Measurements from ENCODE around the gene SEPTIN6. TPM values are rescaled to one million over a fixed set of nuclear protein-coding genes. Genes with fewer than 3 reads are reported as not detected.

The SEPTIN6 gene
- total and polyA plus RNA-seq, 4 donors: 9.4 to 11.5 (median 10.6) TPM

- TF ChIP-seq RAD21 (IDR thresholded peaks at IDR 0.05) (peak in 1 of 2 donors; percentile 17), RXRA (IDR thresholded peaks at IDR 0.05) (peak in 1 of 2 donors; percentile 10), HNF4A (conservative IDR thresholded peaks at IDR 0.05) (no peak), REST (IDR thresholded peaks at IDR 0.05) (peak; percentile 33), YY1 (IDR thresholded peaks at IDR 0.05) (peak; percentile 60)
- Histone ChIP-seq H3K9me3 (ENCODE audit: control insufficient read depth in 4 of 4, low read length in 3 of 4) (no peaks in the 10 kb centered on the region), H3K4me1 (ENCODE audit: control insufficient read depth in 4 of 4, insufficient read depth in 4 of 4, low read length in 3 of 4) (peaks cover 0 to 14% (median 3%) of the 10 kb centered on the region in 4 donors), H3K27ac (ENCODE audit: low read depth in 1 of 2, low read length in 2 of 2) (peak overlapping the region; percentile 49 to 83), H3K27me3 (ENCODE audit: control insufficient read depth in 4 of 4, insufficient read depth in 4 of 4, low read length in 3 of 4) (no peaks in the 10 kb centered on the region), H3K36me3 (ENCODE audit: control insufficient read depth in 4 of 4, insufficient read depth in 3 of 4, low read depth in 1 of 4, low read length in 3 of 4) (no peaks in the 10 kb centered on the region), H3K4me3 (ENCODE audit: low read depth in 1 of 3, low read length in 3 of 3) (peak overlapping the region; percentile 54 to 72 (median 63)), H3K9ac (ENCODE audit: low read depth in 1 of 2, low read length in 2 of 2) (peak overlapping the region; percentile 67 to 71)
- under 1% methylated on average over 66 of the region's 66 CpGs for WGBS
- DNase-seq (ENCODE audit: low spot score): peak; percentile 45
These were observed 553 bp downstream of the SEPTIN6 start for GRCh38 chrX:119692191-119693039.

- H3K36me3 ChIP-seq (ENCODE audit: control insufficient read depth in 4 of 4, insufficient read depth in 3 of 4, low read depth in 1 of 4, low read length in 3 of 4): no peaks in the 10 kb centered on the region
- WGBS: 32% methylated on average over 8 of the region's 8 CpGs
- peak overlapping the region; percentile 49 to 83 for H3K27ac ChIP-seq (ENCODE audit: low read depth in 1 of 2, low read length in 2 of 2)
- DNase-seq (ENCODE audit: low spot score): no peak
- H3K4me1 ChIP-seq (ENCODE audit: control insufficient read depth in 4 of 4, insufficient read depth in 4 of 4, low read length in 3 of 4): peaks cover 0 to 18% (median 4%) of the 10 kb centered on the region in 4 donors
- H3K9ac ChIP-seq (ENCODE audit: low read depth in 1 of 2, low read length in 2 of 2): peak overlapping the region; percentile 1 to 19
- H3K9me3 ChIP-seq (ENCODE audit: control insufficient read depth in 4 of 4, low read length in 3 of 4): no peaks in the 10 kb centered on the region
- no peaks in the 10 kb centered on the region for H3K27me3 ChIP-seq (ENCODE audit: control insufficient read depth in 4 of 4, insufficient read depth in 4 of 4, low read length in 3 of 4)
- no peak for TF ChIP-seq CTCF (IDR thresholded peaks at IDR 0.05; ENCODE audit: low read depth, low read length, missing input control)
- no peak for TF ChIP-seq FOXA2 (IDR thresholded peaks at IDR 0.05)
- peak; percentile 61 for TF ChIP-seq YY1 (IDR thresholded peaks at IDR 0.05)
- peak; percentile 57 for TF ChIP-seq SP1 (IDR thresholded peaks at IDR 0.05)
- TF ChIP-seq RXRA (IDR thresholded peaks at IDR 0.05): peak; percentile 81 to 82
- TF ChIP-seq JUND (IDR thresholded peaks at IDR 0.05): peak; percentile 37 to 39
- TF ChIP-seq GABPA (IDR thresholded peaks at IDR 0.05 in 1 of 2, conservative IDR thresholded peaks at IDR 0.05 in 1 of 2): no peak
- no peak for TF ChIP-seq NR2F2 (IDR thresholded peaks at IDR 0.05)
- peak; percentile 37 for TF ChIP-seq REST (IDR thresholded peaks at IDR 0.05)
- peak; percentile 48 to 54 for TF ChIP-seq HNF4A (conservative IDR thresholded peaks at IDR 0.05)
- H3K4me3 ChIP-seq (ENCODE audit: low read depth in 1 of 3, low read length in 3 of 3): no peak overlapping the region
These were observed 1.8 kb downstream of the SEPTIN6 start for GRCh38 chrX:119690921-119691716.

All from liver (tissue), 9 donors.